Measurements from ENCODE around the gene MPPED2.

Gene MPPED2

GRCh38 chr11:30406978-30407762 lies 179.0 kb downstream of the MPPED2 start:
- DNase-seq, result no peak

GRCh38 chr11:30405385-30405784 lies 180.8 kb downstream of the MPPED2 start:
- no peak for DNase-seq

GRCh38 chr11:30404136-30404535 lies 182.0 kb downstream of the MPPED2 start:
- DNase-seq, result no peak

- DNase-seq, result no peak
These were observed 190.4 kb downstream of the MPPED2 start for GRCh38 chr11:30395751-30396150.

- no peak for DNase-seq
These were observed 193.1 kb downstream of the MPPED2 start for GRCh38 chr11:30393012-30393411.

GRCh38 chr11:30392221-30392784 lies 193.8 kb downstream of the MPPED2 start:
- DNase-seq, result no peak

GRCh38 chr11:30388957-30389356 lies 197.2 kb downstream of the MPPED2 start:
- DNase-seq, result no peak

GRCh38 chr11:30387891-30388861 lies 198.0 kb downstream of the MPPED2 start:
- DNase-seq, result no peak

GRCh38 chr11:30381879-30382278 lies 204.3 kb downstream of the MPPED2 start:
- DNase-seq, result no peak

- DNase-seq, result no peak
These were observed 205.3 kb downstream of the MPPED2 start for GRCh38 chr11:30380846-30381245.

- no peak for DNase-seq
These were observed 208.8 kb downstream of the MPPED2 start for GRCh38 chr11:30377347-30377746.

- no peak for DNase-seq
These were observed 216.0 kb downstream of the MPPED2 start for GRCh38 chr11:30370164-30370563.

- DNase-seq, result no peak
These were observed 217.8 kb downstream of the MPPED2 start for GRCh38 chr11:30368394-30368793.

- DNase-seq, result no peak
These were observed 220.2 kb downstream of the MPPED2 start for GRCh38 chr11:30365793-30366517.

- DNase-seq, result no peak
These were observed 221.2 kb downstream of the MPPED2 start for GRCh38 chr11:30364837-30365482.

GRCh38 chr11:30364139-30364836 lies 221.9 kb downstream of the MPPED2 start:
- DNase-seq, result no peak

GRCh38 chr11:30360741-30361140 lies 225.4 kb downstream of the MPPED2 start:
- DNase-seq, result no peak

Data from NCI-H1092 (cell line).